Prostate gland (tissue), 2 donors: ENCODE results near the gene KCNK7.

Source experiments
- POLR2AphosphoS5 ChIP-seq: sonication (generic); formaldehyde crosslinking; IDR thresholded peaks from one replicate; pipeline ENCODE4 v1.6.1; 2017; ENCODE audit warnings: antibody characterized with exemption
- TF ChIP-seq, protein P1 (sequence below), 4 experiments: fragments of 200-600 bp in 2 of 4; fragments of 450-650 bp in 2 of 4; sonication (generic) in 2 of 4; IDR thresholded peaks; 1 replicate in 3 of 4; 2 replicates in 1 of 4; pipeline ENCODE4 v1.5.1; 2016 to 2019; ENCODE audit warnings: antibody characterized with exemption in 4 of 4, mild to moderate bottlenecking in 2 of 4, moderate library complexity in 2 of 4

- TF ChIP-seq, protein P1, sequence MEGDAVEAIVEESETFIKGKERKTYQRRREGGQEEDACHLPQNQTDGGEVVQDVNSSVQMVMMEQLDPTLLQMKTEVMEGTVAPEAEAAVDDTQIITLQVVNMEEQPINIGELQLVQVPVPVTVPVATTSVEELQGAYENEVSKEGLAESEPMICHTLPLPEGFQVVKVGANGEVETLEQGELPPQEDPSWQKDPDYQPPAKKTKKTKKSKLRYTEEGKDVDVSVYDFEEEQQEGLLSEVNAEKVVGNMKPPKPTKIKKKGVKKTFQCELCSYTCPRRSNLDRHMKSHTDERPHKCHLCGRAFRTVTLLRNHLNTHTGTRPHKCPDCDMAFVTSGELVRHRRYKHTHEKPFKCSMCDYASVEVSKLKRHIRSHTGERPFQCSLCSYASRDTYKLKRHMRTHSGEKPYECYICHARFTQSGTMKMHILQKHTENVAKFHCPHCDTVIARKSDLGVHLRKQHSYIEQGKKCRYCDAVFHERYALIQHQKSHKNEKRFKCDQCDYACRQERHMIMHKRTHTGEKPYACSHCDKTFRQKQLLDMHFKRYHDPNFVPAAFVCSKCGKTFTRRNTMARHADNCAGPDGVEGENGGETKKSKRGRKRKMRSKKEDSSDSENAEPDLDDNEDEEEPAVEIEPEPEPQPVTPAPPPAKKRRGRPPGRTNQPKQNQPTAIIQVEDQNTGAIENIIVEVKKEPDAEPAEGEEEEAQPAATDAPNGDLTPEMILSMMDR (IDR thresholded peaks at IDR 0.05), result no peak
- peak; percentile 3 for TF ChIP-seq POLR2AphosphoS5
Observed at GRCh38 chr11:65558930-65559509, 36.6 kb downstream of the KCNK7 start.
